DND-41 (cell line): ENCODE measurements around the gene ARMC12.

Experiments
- ATAC-seq: fragments of 200-7000 bp; cut with Tn5 transposase; 3 replicates; pipeline ENCODE4 v1.9.1; 2021; ENCODE audit warnings: low read depth; ENCODE audit not compliant: insufficient read depth
- DNase-seq: peaks from one replicate; pipeline ENCODE4 v3.0.0-alpha.2; 2020
- H2AFZ ChIP-seq: 2 replicates; pipeline ENCODE4 v1.6.0; 2012; ENCODE audit warnings: low read depth, low read length
- H3K27ac ChIP-seq: 2 replicates; pipeline ENCODE4 v1.5.1; 2012; ENCODE audit warnings: low read length, inconsistent platforms
- H3K27me3 ChIP-seq: fragments of 200-600 bp; sonication (generic); 2 replicates; pipeline ENCODE4 v1.6.0; 2012; ENCODE audit warnings: low read length, mild to moderate bottlenecking, inconsistent platforms; ENCODE audit not compliant: insufficient read depth, poor library complexity
- H3K36me3 ChIP-seq: 2 replicates; pipeline ENCODE4 v1.5.1; 2012; ENCODE audit warnings: low read length, inconsistent platforms; ENCODE audit not compliant: insufficient read depth
- H3K4me1 ChIP-seq: 2 replicates; pipeline ENCODE4 v1.5.1; 2012; ENCODE audit warnings: mild to moderate bottlenecking, low read length; ENCODE audit not compliant: insufficient read depth
- H3K4me2 ChIP-seq: 2 replicates; pipeline ENCODE4 v1.6.0; 2012; ENCODE audit warnings: mild to moderate bottlenecking, moderate library complexity, low read length, inconsistent platforms; ENCODE audit not compliant: insufficient read depth
- H3K4me3 ChIP-seq, 2 experiments: fragments of 200-600 bp in 1 of 2; shearing (Covaris generic) in 1 of 2; 2 replicates each; pipeline ENCODE4 v1.5.1; 2012 to 2016; ENCODE audit warnings: inconsistent platforms in 2 of 2, low read length in 2 of 2, mild to moderate bottlenecking in 2 of 2, low read depth in 1 of 2, moderate library complexity in 1 of 2
- H3K79me2 ChIP-seq: 2 replicates; pipeline ENCODE4 v1.6.0; 2012; ENCODE audit warnings: low read length, inconsistent platforms; ENCODE audit not compliant: insufficient read depth
- H3K9ac ChIP-seq: 2 replicates; pipeline ENCODE4 v1.6.0; 2012; ENCODE audit warnings: low read depth, mild to moderate bottlenecking, inconsistent platforms, low read length, moderate library complexity
- H3K9me3 ChIP-seq: 2 replicates; pipeline ENCODE4 v1.5.1; 2012; ENCODE audit warnings: low read length, moderate library complexity, mild to moderate bottlenecking, inconsistent platforms; ENCODE audit not compliant: insufficient read depth, severe bottlenecking
- H4K20me1 ChIP-seq: 2 replicates; pipeline ENCODE4 v1.6.0; 2012; ENCODE audit warnings: low read length; ENCODE audit not compliant: insufficient read depth
- CTCF ChIP-seq: IDR thresholded peaks from 2 replicates; pipeline ENCODE4 v1.5.1; 2012; ENCODE audit warnings: borderline replicate concordance, low read length, moderate library complexity, mild to moderate bottlenecking; ENCODE audit not compliant: poor library complexity, severe bottlenecking; ENCODE audit errors: extremely low read depth
- EZH2 ChIP-seq: IDR thresholded peaks from 3 replicates; pipeline ENCODE4 v1.6.1; 2012; ENCODE audit warnings: borderline replicate concordance, low read depth, mild to moderate bottlenecking, moderate library complexity, low read length, inconsistent platforms; ENCODE audit not compliant: severe bottlenecking

ARMC12 gene

GRCh38 chr6:35735452-35735851 is 1.4 kb upstream of the ARMC12 start:
- Histone ChIP-seq H3K27ac (no peak overlapping the region), H3K4me1 (peaks cover 28% of the 10 kb centered on the region), H4K20me1 (peaks cover 6% of the 10 kb centered on the region; the same call in 1 of the 2 replicates), H2AFZ (no peak overlapping the region), H3K4me2 (no peak overlapping the region), H3K9ac (no peak overlapping the region), H3K9me3 (no peaks in the 10 kb centered on the region), H3K79me2 (no peaks in the 10 kb centered on the region), H3K27me3 (peaks cover 8% of the 10 kb centered on the region), H3K4me3 (no peak overlapping the region), H3K36me3 (no peaks in the 10 kb centered on the region)
- TF ChIP-seq EZH2 = no peak
- TF ChIP-seq CTCF = no peak
- DNase-seq = no peak
- ATAC-seq = no peak

GRCh38 chr6:35736253-35736894 is 458 bp upstream of the ARMC12 start:
- Histone ChIP-seq H3K36me3 (no peaks in the 10 kb centered on the region), H3K27ac (no peak overlapping the region), H3K4me2 (no peak overlapping the region), H4K20me1 (0 out of 2 replicates have a peak, but pooled peaks cover 6% of the 10 kb centered on the region), H2AFZ (no peak overlapping the region), H3K9me3 (no peaks in the 10 kb centered on the region), H3K27me3 (peaks cover 12% of the 10 kb centered on the region), H3K4me1 (peaks cover 19% of the 10 kb centered on the region), H3K9ac (no peak overlapping the region), H3K4me3 (no peak overlapping the region), H3K79me2 (no peaks in the 10 kb centered on the region)
- peak; percentile 80 for DNase-seq
- TF ChIP-seq EZH2 = no peak
- TF ChIP-seq CTCF = peak; percentile 96
- ATAC-seq = peak; percentile 54

- no peak overlapping the region for H3K27ac ChIP-seq
- H3K4me2 ChIP-seq = no peak overlapping the region
- H3K4me1 ChIP-seq = peaks cover 7% of the 10 kb centered on the region
- H4K20me1 ChIP-seq = 0 out of 2 replicates have a peak, but pooled peaks cover 6% of the 10 kb centered on the region
- H3K79me2 ChIP-seq = no peaks in the 10 kb centered on the region
- no peak overlapping the region for H3K9ac ChIP-seq
- TF ChIP-seq CTCF (peak; percentile 87), EZH2 (no peak)
- H3K9me3 ChIP-seq = no peaks in the 10 kb centered on the region
- peaks cover 12% of the 10 kb centered on the region for H3K27me3 ChIP-seq
- DNase-seq (no peak), ATAC-seq (peak; percentile 78)
- peak overlapping the region; percentile 26; the same call in 1 of the 2 replicates for H2AFZ ChIP-seq
- H3K4me3 ChIP-seq = no peak overlapping the region
- no peaks in the 10 kb centered on the region for H3K36me3 ChIP-seq
Observed at GRCh38 chr6:35737413-35738211, 780 bp downstream of the ARMC12 start.
